Measurements from ENCODE around the gene KRTAP9-8. TPM values are rescaled to one million over a fixed set of nuclear protein-coding genes. Genes with fewer than 3 reads are reported as not detected.
"Not testable (repeated sequence)": the region's sequence is repeated elsewhere in the genome, so short reads cannot be mapped to it uniquely, and the experiment has no call there.

The KRTAP9-8 gene
- total RNA-seq, 1 donor from 2014 or later: not detected

DNA sequence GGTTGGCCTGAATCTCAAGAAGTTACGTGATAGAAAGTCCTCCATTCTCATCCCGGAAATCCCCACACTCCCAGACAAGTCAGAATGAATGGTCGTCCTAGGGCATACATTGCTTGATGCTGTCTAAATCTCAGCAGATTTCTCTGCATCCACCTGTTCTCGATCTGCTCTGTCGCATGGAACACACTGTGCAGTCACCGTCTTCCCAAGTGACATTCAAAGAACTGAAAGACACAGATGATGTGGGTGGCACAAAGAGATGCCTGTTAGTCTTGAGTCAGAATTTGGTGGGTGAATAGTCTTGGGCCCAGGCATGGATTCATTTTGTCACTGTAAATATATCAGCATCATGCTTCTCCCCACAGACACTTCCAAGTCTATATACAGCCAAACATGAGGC is 6.1 kb upstream of the KRTAP9-8 start:
- H3K36me3 Mint-ChIP-seq (ENCODE audit: low read depth): no peaks in the 10 kb centered on the region
- H3K4me3 Mint-ChIP-seq (ENCODE audit: unreplicated experiment): no peak overlapping the region
- DNase-seq (ENCODE audit: low spot score): no peak
- H3K27me3 Mint-ChIP-seq (ENCODE audit: low read depth): peaks cover 50% of the 10 kb centered on the region
- no peak overlapping the region for H3K27ac Mint-ChIP-seq (ENCODE audit: unreplicated experiment)
- H3K4me1 Mint-ChIP-seq (ENCODE audit: low read depth): no peaks in the 10 kb centered on the region
- H3K9me3 Mint-ChIP-seq (ENCODE audit: low read depth): no peaks in the 10 kb centered on the region
- TF ChIP-seq, protein P1, sequence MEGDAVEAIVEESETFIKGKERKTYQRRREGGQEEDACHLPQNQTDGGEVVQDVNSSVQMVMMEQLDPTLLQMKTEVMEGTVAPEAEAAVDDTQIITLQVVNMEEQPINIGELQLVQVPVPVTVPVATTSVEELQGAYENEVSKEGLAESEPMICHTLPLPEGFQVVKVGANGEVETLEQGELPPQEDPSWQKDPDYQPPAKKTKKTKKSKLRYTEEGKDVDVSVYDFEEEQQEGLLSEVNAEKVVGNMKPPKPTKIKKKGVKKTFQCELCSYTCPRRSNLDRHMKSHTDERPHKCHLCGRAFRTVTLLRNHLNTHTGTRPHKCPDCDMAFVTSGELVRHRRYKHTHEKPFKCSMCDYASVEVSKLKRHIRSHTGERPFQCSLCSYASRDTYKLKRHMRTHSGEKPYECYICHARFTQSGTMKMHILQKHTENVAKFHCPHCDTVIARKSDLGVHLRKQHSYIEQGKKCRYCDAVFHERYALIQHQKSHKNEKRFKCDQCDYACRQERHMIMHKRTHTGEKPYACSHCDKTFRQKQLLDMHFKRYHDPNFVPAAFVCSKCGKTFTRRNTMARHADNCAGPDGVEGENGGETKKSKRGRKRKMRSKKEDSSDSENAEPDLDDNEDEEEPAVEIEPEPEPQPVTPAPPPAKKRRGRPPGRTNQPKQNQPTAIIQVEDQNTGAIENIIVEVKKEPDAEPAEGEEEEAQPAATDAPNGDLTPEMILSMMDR (IDR thresholded peaks at IDR 0.05): no peak

DNA sequence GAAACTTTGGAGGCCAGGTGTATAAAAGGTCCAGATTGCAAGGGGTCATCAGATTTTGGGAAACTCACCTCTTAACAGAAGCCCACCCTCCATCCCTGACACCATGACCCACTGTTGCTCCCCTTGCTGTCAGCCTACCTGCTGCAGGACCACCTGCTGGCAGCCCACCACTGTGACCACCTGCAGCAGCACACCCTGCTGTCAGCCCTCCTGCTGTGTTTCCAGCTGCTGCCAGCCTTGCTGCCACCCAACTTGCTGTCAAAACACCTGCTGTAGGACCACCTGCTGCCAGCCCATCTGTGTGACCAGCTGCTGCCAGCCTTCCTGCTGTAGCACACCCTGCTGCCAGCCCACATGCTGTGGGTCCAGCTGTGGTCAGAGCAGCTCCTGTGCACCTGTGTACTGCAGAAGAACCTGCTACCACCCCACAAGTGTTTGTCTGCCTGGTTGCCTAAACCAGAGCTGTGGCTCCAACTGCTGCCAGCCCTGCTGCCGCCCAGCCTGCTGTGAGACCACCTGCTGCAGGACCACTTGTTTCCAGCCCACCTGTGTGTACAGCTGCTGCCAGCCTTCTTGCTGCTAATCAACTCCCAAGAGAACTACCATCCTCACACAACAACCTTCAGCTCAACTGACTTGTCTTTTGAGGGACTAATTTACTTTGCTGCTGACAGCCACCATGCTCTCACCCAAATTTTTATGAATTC is 5.2 kb upstream of the KRTAP9-8 start, which contains the start of gene KRTAP9-3:
TSS of gene KRTAP9-3 (plus strand) at position 51 of the 707 bp plus-strand sequence. CDS start at position 104, 53 bp downstream.
- not testable (repeated sequence) for DNase-seq (ENCODE audit: low spot score); H3K9me3 Mint-ChIP-seq (ENCODE audit: low read depth); H3K4me1 Mint-ChIP-seq (ENCODE audit: low read depth); H3K36me3 Mint-ChIP-seq (ENCODE audit: low read depth); H3K27ac Mint-ChIP-seq (ENCODE audit: unreplicated experiment); H3K4me3 Mint-ChIP-seq (ENCODE audit: unreplicated experiment)
- H3K27me3 Mint-ChIP-seq (ENCODE audit: low read depth): peaks cover 55% of the 10 kb centered on the region

DNA sequence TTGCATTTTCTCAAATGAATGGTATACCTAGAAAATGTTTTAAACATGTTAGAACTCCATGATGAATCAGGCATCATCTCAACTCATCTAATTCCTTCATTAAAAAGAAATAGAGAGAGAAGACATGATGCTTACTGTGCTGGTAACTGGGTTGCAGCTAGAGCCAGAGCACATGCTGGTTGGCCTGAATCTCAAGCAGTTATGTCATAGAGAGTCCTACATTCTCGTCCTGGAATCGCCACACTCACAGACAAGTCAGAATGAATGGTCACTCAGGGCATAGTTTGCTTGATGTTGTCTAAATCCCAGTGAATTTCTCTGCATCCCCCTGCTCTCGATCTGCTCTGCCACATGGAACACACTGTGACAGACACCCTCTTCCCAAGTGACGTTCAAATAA is 683 bp upstream of the KRTAP9-8 start:
- H3K9me3 Mint-ChIP-seq (ENCODE audit: low read depth); H3K4me3 Mint-ChIP-seq (ENCODE audit: unreplicated experiment); H3K4me1 Mint-ChIP-seq (ENCODE audit: low read depth); H3K36me3 Mint-ChIP-seq (ENCODE audit: low read depth); DNase-seq (ENCODE audit: low spot score); H3K27ac Mint-ChIP-seq (ENCODE audit: unreplicated experiment): not testable (repeated sequence)
- peaks cover 57% of the 10 kb centered on the region for H3K27me3 Mint-ChIP-seq (ENCODE audit: low read depth)

DNA sequence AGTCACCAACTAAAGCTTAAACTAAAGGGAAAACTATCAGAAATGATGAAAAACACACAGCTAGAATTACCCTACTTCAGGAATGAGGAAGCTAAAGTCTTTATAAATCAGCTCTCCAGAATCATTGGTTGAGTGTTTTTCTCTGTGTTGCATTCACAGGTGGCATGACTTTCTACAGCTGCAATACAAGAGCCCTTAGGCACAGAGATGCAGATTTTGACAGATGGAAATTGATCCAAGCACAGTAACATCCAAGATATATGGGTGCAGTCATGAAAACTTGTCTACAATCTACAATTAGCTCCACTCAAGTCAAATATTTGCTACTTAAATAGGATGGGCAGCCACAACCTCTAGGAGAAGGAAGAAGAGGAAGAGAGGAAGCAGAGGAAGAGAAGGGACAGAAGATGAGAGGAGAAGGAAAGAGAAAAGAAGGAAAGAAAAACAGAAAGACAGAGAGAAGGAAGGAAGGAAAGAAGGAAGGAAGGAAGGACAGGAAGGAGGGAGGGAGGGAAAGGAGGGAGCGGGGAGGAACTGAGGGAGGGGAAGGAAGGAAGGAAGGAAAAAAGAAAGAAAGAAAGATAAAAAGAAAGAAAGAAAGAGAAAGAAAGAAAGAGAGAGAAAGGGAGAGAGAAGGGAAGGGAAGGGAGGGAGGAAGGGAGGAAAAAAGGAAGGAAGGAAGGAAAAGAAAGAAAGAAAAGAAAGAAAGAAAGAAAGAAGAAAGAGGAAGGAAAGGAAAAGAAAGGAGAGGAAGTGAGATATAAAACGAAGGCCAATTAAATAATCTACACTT is 9.4 kb downstream of the KRTAP9-8 start:
- H3K4me1 Mint-ChIP-seq (ENCODE audit: low read depth); H3K4me3 Mint-ChIP-seq (ENCODE audit: unreplicated experiment); H3K27ac Mint-ChIP-seq (ENCODE audit: unreplicated experiment); DNase-seq (ENCODE audit: low spot score); H3K36me3 Mint-ChIP-seq (ENCODE audit: low read depth); H3K9me3 Mint-ChIP-seq (ENCODE audit: low read depth): not testable (repeated sequence)
- H3K27me3 Mint-ChIP-seq (ENCODE audit: low read depth): peaks cover 54% of the 10 kb centered on the region

DNA sequence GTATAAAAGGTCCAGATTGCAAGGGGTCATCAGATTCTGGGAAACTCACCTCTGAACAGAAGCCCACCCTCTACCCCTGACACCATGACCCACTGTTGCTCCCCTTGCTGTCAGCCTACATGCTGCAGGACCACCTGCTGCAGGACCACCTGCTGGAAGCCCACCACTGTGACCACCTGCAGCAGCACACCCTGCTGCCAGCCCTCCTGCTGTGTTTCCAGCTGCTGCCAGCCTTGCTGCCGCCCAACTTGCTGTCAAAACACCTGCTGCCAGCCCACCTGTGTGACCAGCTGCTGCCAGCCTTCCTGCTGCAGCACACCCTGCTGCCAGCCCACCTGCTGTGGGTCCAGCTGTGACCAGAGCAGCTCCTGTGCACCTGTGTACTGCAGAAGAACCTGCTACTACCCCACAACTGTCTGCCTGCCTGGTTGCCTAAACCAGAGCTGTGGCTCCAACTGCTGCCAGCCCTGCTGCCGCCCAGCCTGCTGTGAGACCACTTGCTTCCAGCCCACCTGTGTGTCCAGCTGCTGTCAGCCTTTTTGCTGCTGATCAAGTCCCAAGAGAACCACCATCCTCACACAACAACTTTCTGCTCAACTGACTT is 11.9 kb downstream of the KRTAP9-8 start, which contains the start of gene KRTAP9-4:
TSS of gene KRTAP9-4 (plus strand) at position 51 of the 604 bp plus-strand sequence. CDS start at position 85, 34 bp downstream.
- not testable (repeated sequence) for H3K36me3 Mint-ChIP-seq (ENCODE audit: low read depth); H3K4me3 Mint-ChIP-seq (ENCODE audit: unreplicated experiment); H3K4me1 Mint-ChIP-seq (ENCODE audit: low read depth); H3K27ac Mint-ChIP-seq (ENCODE audit: unreplicated experiment); DNase-seq (ENCODE audit: low spot score); H3K9me3 Mint-ChIP-seq (ENCODE audit: low read depth)
- H3K27me3 Mint-ChIP-seq (ENCODE audit: low read depth): peaks cover 51% of the 10 kb centered on the region

DNA sequence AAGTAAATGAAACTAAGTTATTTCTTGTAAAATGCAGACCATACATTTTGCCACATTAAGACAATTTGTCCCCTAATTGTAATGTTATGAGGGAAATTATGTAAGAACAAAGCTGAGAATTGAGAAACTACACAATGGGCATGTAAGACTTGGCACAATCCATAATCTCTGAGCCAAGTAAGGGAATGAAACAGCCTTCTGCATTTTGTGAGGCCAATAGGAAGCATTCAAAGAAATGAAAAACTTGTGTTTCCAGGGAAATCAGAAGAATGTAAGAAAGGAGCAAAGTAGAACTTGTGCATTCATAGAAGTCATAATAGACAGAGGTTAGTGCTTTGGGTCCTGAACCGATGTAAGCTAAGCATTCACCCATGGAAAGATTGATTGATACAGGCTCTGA is 13.5 kb downstream of the KRTAP9-8 start:
- H3K9me3 Mint-ChIP-seq (ENCODE audit: low read depth): no peaks in the 10 kb centered on the region
- TF ChIP-seq, protein P1 (IDR thresholded peaks at IDR 0.05): no peak
- no peak overlapping the region for H3K4me3 Mint-ChIP-seq (ENCODE audit: unreplicated experiment)
- peaks cover 4% of the 10 kb centered on the region for H3K4me1 Mint-ChIP-seq (ENCODE audit: low read depth)
- no peak for DNase-seq (ENCODE audit: low spot score)
- H3K36me3 Mint-ChIP-seq (ENCODE audit: low read depth): peaks cover 3% of the 10 kb centered on the region
- no peak overlapping the region for H3K27ac Mint-ChIP-seq (ENCODE audit: unreplicated experiment)
- peaks cover 55% of the 10 kb centered on the region for H3K27me3 Mint-ChIP-seq (ENCODE audit: low read depth)

DNA sequence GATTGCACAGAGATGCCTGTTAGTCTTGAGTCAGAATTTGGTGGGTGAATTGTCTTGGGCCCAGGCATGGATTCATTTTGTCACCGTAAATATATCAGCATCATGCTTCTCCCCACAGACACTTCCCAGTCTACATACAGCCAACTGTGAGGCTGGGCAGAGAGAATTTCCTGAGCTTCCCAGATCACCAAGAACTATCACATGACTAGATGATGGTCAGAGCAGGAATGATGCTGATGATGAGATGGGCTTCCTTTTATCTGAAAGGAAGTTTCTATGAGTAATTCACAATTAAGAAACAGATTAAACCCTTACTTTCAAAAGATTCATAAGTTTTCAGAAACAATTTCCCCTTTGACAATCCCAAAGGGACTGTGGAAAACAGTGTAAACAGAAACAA is 17.1 kb downstream of the KRTAP9-8 start:
- Mint-ChIP-seq H3K4me1 (ENCODE audit: low read depth) (peaks cover 10% of the 10 kb centered on the region), H3K27ac (ENCODE audit: unreplicated experiment) (no peak overlapping the region), H3K9me3 (ENCODE audit: low read depth) (no peaks in the 10 kb centered on the region), H3K27me3 (ENCODE audit: low read depth) (peaks cover 35% of the 10 kb centered on the region), H3K36me3 (ENCODE audit: low read depth) (peaks cover 3% of the 10 kb centered on the region), H3K4me3 (ENCODE audit: unreplicated experiment) (no peak overlapping the region)
- TF ChIP-seq, protein P1 (IDR thresholded peaks at IDR 0.05): no peak
- DNase-seq (ENCODE audit: low spot score): no peak

DNA sequence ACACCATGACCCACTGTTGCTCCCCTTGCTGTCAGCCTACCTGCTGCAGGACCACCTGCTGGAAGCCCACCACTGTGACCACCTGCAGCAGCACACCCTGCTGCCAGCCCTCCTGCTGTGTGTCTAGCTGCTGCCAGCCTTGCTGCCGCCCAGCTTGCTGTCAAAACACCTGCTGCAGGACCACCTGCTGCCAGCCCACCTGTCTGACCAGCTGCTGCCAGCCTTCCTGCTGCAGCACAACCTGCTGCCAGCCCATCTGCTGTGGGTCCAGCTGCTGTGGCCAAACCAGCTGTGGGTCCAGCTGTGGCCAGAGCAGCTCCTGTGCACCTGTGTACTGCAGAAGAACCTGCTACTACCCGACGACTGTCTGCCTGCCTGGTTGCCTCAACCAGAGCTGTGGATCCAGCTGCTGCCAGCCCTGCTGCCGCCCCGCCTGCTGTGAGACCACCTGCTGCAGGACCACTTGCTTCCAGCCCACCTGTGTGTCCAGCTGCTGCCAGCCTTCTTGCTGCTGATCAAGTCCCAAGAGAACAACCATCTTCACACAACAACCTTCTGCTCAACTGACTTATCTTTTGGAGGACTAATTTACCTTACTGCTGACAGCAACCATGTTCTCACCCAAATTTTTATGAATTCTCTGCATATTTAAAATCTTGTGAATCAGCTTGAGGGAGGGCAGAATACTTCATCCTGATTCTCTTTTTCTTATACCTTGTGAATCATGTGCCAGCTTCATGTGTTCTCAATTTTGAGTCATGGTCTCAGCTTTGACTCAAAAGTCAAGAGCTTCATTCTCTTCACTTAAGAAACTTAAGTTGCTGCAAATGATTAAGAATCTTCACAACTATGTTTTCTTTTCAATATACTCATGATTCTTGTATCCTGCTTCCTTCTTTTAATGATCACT is 17.8 kb downstream of the KRTAP9-8 start, which contains the start of gene KRTAP9-9:
TSS of gene KRTAP9-9 (plus strand) at position 4 of the 910 bp plus-strand sequence.
- H3K4me3 Mint-ChIP-seq (ENCODE audit: unreplicated experiment); H3K9me3 Mint-ChIP-seq (ENCODE audit: low read depth); H3K36me3 Mint-ChIP-seq (ENCODE audit: low read depth); H3K27ac Mint-ChIP-seq (ENCODE audit: unreplicated experiment); DNase-seq (ENCODE audit: low spot score); H3K4me1 Mint-ChIP-seq (ENCODE audit: low read depth): not testable (repeated sequence)
- H3K27me3 Mint-ChIP-seq (ENCODE audit: low read depth): peaks cover 27% of the 10 kb centered on the region
